GM12874 (cell line): Measurements from ENCODE around the gene WFDC10B.

Experiments used
- TF ChIP-seq, protein P1 (sequence below): IDR thresholded peaks from 2 replicates; pipeline ENCODE4 v1.5.1; 2011; ENCODE audit warnings: low read depth, mild to moderate bottlenecking, control low read depth, low read length, moderate library complexity; ENCODE audit not compliant: insufficient read depth

The WFDC10B gene

DNA sequence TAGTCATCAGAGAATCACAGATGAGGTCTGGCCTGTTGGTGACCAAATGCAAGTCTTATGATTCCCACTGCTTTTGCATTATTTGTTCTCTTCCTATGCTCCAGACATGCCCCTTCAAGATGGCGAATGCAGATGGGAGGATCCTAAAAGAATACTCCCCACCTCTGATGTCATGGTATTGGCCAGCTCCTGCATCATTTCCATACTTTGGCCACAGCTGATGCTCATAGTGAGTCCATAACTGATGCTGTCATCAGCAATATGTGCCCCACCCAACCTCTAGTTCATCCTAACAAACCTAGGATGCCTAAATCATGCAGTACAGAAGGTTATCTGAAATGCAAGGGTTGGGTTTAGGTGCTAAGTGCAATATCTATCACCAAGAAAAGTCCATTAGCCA, 68.3 kb downstream of the WFDC10B start:
- TF ChIP-seq, protein P1, sequence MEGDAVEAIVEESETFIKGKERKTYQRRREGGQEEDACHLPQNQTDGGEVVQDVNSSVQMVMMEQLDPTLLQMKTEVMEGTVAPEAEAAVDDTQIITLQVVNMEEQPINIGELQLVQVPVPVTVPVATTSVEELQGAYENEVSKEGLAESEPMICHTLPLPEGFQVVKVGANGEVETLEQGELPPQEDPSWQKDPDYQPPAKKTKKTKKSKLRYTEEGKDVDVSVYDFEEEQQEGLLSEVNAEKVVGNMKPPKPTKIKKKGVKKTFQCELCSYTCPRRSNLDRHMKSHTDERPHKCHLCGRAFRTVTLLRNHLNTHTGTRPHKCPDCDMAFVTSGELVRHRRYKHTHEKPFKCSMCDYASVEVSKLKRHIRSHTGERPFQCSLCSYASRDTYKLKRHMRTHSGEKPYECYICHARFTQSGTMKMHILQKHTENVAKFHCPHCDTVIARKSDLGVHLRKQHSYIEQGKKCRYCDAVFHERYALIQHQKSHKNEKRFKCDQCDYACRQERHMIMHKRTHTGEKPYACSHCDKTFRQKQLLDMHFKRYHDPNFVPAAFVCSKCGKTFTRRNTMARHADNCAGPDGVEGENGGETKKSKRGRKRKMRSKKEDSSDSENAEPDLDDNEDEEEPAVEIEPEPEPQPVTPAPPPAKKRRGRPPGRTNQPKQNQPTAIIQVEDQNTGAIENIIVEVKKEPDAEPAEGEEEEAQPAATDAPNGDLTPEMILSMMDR, result no peak
